ENCODE measurements around the gene SMIM36. TPM values are rescaled to one million over a fixed set of nuclear protein-coding genes. Genes with fewer than 3 reads are reported as not detected.
"Not testable (repeated sequence)": the region's sequence is repeated elsewhere in the genome, so short reads cannot be mapped to it uniquely, and the experiment has no call there.

Gene SMIM36
- polyA plus RNA-seq, 10 donors = 0.05 to 0.07 TPM; not detected in 8

DNA sequence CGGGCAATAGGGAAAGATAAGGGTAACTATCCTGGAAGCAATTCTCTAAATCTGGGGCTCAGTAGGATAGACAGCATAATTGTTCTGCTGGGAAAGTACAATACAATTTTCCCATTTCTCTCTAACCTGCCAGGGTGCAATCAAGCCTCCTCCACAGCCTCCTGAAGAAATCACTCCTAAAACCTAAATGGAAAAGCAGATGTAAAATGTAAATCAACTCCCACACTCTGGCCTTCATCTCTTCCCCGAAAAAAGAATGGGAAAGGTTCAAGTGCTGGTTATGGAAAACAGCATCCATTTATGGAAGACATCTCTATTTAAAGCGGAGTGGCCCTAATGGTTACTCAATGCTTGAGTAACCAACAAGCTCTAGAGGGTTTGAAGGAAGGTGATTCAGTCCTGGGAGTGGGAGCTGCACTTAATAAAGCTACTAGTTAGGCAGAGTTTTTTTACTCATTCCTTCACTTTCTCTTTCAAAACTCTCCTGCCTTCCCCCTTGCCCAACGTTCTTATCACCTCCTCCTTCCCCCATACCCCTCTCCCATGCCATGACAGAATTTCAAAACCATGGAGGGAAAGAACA lies 94.7 kb downstream of the SMIM36 start:
- no peak for DNase-seq

- no peak for DNase-seq
Measured at GRCh38 chr17:55416000-55416399, 95.3 kb downstream of the SMIM36 start.

GRCh38 chr17:55414983-55415382 lies 96.3 kb downstream of the SMIM36 start:
- DNase-seq = no peak

GRCh38 chr17:55413825-55414489 lies 97.3 kb downstream of the SMIM36 start:
- DNase-seq = no peak

- no peak for DNase-seq
Measured at GRCh38 chr17:55411463-55411855, 99.8 kb downstream of the SMIM36 start.

DNA sequence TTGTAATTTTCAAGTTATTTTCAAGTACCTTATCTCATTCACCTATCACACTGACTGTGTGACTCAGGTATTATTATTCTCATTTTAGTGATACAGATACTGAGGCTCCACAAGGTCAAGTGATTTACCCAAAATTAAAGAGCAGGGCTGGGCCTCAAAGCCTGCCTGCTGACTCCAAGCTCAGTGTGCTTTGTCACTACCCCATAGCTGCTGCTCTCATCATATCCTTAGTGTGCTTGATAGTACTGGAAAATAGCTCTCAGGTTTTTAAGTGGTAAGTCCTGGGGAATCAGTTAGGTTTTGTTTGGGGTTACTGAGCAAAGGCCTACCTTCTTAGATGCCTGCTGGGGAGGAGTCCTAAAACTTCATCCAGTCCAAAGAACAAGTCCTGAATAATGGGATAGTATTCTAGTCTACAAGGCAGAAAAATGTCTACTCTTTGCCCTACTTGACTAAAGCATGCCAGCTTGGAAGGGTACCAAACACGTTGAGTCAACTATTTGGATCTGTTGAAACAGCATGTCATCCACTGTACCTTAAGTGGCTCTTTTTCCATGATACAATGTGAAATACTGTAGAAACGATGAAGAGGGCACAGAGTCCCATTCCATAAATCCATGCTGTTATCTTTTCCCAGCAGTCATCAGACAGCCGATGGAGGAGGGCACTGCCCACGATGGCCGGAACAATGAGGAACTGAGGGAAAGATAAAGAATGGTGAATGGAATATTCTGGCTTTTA lies 100.4 kb downstream of the SMIM36 start:
- no peak for DNase-seq

GRCh38 chr17:55409030-55409800 lies 102.0 kb downstream of the SMIM36 start:
- no peak for DNase-seq

- no peak for DNase-seq
Measured at GRCh38 chr17:55407641-55408566, 103.3 kb downstream of the SMIM36 start.

- no peak for DNase-seq
Measured at GRCh38 chr17:55405600-55405999, 105.7 kb downstream of the SMIM36 start.

DNA sequence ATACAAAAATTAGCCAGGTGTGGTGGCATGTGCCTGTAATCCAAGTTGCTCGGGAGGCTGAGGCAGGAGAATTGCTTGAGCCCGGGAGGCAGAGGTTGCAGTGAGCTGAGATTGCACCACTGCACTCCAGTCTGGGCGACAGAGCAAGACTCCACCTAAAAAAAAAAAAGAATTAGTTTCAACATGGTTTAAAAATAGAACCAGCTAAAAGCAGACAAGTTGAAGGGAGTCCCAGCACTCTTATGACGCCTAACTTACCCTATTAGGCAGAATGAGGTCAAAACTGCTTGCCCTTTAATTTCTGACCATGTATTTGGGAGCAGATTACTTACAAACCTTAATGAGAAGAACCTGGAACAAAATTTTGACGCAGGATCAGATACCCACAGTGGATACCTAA lies 107.1 kb downstream of the SMIM36 start:
- not testable (repeated sequence) for DNase-seq

- no peak for DNase-seq
Measured at GRCh38 chr17:55402374-55402773, 108.9 kb downstream of the SMIM36 start.

Other genes with a start within 250 kb of the SMIM36 start
- 1 to 10 TPM; 4.4 to 9.3 (median 5.5) TPM for gene HLF, start 246.5 kb downstream of the SMIM36 start, polyA plus RNA-seq (ENCODE audit: insufficient read length in 10 of 10)
- 10 to 100 TPM; 11.7 to 19.2 (median 16.3) TPM for gene MMD, start 89.6 kb downstream of the SMIM36 start, polyA plus RNA-seq (ENCODE audit: insufficient read length in 10 of 10)
- 10 to 100 TPM in 2 of 10 donors, 1 to 10 TPM in 8; 5.6 to 11.3 (median 8.6) TPM for gene TMEM100, start 211.4 kb upstream of the SMIM36 start, polyA plus RNA-seq (ENCODE audit: insufficient read length in 10 of 10)
- gene PCTP, start 239.6 kb upstream of the SMIM36 start, polyA plus RNA-seq (ENCODE audit: insufficient read length in 10 of 10) = 10 to 100 TPM; 10.4 to 12.6 (median 11.8) TPM